Measurements from ENCODE around the gene EIF2B5.

GRCh38 chr3:184177767-184178306 lies 42.7 kb downstream of the EIF2B5 start:
- no peak for TF ChIP-seq CTCF (IDR thresholded peaks at IDR 0.05)
- no peak for TF ChIP-seq POLR2A (IDR thresholded peaks at IDR 0.05)
